HG03066 (cell line): ENCODE measurements around the gene VMP1.

Source experiments
- ATAC-seq: cut with Tn5 transposase; IDR thresholded peaks from one replicate; pipeline ENCODE4 v1.9.1; 2021; ENCODE audit warnings: low read depth; ENCODE audit not compliant: unreplicated experiment

The VMP1 gene

GRCh38 chr17:59707971-59708430 is 547 bp downstream of the VMP1 start:
- ATAC-seq, result no peak

GRCh38 chr17:59711936-59712335 is 4.5 kb downstream of the VMP1 start:
- ATAC-seq, result no peak

GRCh38 chr17:59712862-59713261 is 5.4 kb downstream of the VMP1 start:
- ATAC-seq, result no peak

- no peak for ATAC-seq
These were observed 6.8 kb downstream of the VMP1 start for GRCh38 chr17:59714255-59714654.

DNA sequence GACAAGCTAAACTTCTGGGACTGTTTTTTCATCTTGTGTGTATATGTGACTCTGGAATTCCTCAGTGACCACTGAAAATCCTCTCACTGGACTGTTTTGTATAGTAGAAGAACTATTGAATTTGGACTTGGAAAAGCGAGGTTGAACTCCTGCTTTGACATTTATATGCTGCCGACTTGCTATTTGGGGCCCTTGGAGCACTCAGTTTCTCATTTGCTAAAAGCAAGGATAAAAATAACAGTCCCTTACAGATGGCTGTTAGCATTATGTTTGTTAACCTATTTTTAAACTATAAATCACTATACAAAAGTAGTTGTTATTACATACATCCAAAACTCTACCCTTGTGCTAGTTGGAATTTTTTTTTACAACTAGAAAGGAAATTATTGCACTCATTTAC is 9.0 kb downstream of the VMP1 start:
- ATAC-seq, result no peak

- no peak for ATAC-seq
These were observed 12.1 kb downstream of the VMP1 start for GRCh38 chr17:59719526-59719925.

- no peak for ATAC-seq
These were observed 15.2 kb downstream of the VMP1 start for GRCh38 chr17:59722623-59723022.

- no peak for ATAC-seq
These were observed 15.6 kb downstream of the VMP1 start for GRCh38 chr17:59723041-59723440.

GRCh38 chr17:59723607-59724006 is 16.2 kb downstream of the VMP1 start:
- ATAC-seq, result no peak

GRCh38 chr17:59725691-59726090 is 18.2 kb downstream of the VMP1 start:
- ATAC-seq, result no peak

DNA sequence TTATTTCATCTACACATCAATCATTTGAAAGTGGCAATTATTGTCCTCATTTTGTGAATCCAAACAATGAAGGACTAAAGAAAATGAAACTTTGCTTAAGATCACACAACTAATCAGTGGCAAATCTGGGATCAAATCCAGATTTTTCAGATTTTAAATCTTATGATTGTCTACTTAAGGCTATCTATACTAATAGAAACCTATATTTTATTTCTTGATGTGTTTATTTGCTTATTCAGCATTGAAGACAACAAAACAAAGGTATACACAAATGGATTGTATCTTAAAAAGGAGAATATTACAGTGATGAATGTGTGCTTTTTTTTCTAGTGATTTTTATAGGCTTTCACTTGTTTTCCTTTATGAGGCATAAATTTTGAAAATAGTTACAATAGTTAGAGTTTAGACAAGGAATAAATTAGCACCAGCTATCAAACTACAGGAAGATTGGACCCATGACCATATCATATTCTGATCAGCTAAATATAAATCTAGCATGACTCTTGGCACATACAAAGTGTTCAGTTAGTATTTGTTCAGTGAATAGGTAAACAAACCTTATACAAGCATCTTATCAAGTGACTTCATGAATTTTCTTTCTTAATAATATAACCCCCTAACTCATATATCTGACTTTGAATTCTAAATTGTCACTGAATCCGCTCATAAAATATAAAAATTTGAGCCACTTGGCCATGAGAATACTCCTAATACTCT is 20.5 kb downstream of the VMP1 start:
- ATAC-seq, result no peak

DNA sequence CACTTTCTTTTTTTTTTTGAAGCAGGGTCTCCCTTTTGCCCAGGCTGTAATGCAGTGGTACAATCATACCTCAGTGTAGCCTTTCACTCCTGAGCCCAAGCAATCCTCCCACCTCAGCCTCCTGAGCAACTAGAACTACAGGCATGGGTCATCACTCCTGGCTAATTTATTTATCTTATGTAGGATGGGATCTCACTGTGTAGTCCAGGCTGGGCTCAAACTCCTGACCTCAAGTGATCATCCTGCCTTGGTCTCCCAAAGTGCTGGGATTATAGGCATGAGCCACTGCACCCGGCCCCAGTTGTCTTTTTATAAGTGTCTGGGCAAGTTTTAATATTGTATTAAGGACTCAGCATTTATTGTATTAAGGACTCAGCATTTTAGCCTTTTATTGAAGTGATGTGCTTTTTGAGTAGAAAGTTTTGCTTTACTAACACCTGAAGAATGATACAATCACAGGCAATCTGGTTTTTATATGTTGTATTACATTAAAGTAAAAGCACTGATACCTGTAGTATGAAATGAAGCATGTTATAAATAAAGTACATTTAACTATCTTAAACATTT is 22.9 kb downstream of the VMP1 start:
- no peak for ATAC-seq

DNA sequence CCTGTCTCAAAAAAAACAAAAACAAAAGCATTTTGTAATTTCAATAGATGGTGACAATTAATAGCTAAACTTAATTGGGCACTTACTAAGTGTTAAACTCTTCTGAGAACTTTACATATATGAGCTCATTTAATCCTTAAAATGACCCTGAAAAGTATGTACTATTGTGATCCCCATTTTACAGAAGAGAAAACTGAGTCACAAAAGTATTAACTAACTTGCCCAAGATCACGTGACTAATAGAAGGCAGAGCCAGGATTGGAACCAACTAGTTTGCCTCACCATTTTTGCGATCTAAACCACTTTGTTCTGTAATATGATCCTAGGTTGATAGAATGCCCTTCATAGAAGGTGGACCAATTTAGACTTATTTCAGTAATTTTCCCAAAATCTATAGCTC is 26.2 kb downstream of the VMP1 start:
- no peak for ATAC-seq

- no peak for ATAC-seq
These were observed 26.8 kb downstream of the VMP1 start for GRCh38 chr17:59734226-59734625.

DNA sequence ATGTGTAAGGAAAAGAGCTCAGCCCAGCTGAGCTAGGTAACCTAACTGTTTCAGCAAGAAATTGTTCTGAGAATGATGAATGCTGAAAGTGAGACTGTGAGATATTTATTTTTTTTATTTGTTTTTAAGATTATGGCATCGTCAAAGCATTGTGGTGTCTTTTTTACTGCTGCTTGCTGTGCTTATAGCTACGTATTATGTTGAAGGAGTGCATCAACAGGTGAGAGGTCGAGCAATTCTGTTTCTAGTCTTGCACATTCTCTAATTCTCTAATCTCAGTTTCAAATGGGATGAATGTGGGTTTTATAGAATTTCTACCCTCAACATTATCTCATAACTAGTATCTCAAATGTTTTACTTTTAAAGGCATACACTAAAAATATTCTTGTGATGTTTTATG is 29.9 kb downstream of the VMP1 start:
- no peak for ATAC-seq

- ATAC-seq, result no peak
These were observed 36.4 kb downstream of the VMP1 start for GRCh38 chr17:59743842-59744241.

DNA sequence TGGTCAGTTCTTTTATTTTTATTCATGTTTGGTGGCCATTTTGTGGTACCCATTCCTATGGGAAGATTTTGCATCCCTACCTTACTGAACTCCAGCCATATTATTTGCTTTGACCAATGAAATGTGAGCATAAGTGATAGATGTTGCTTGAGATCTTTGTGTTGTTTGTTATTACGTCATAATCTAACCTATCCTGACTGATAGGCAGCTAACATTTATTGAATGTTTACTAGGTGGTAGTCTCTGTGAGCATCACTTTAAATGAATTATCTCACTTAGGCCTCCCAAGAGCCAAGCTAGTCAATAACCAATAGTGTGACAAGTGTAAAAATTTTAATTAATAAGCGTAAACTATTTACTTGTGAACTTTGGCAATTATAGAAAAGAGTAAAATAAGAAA is 37.6 kb downstream of the VMP1 start:
- ATAC-seq, result no peak

DNA sequence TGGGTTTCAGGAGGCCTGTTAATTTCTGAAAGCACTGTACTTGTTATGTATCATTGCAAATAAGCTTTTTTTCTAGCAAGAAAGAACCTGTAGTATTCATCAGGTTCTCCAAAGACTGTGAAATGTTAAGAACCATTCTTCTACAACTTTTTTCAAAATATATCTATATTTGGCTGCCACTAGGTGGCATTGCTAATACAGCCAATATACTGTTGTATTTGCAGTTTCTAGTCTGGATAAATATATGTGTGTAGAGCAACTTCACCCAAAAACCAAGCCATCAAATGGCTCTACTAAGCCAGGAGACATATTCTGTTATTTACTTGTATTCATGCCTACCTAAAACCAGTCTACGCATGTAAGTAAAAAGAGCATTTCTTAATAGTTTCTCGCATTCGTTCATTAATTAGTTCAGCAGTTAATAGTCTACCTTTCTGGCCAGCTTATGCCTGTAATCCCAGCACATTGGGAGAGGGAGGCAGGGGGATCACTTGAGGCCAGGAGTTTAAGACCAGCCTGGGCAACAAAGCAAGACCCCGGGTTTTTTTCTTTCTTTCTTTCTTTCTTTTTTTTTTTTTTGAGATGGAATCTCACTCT is 39.5 kb downstream of the VMP1 start:
- ATAC-seq, result no peak

GRCh38 chr17:59748591-59748990 is 41.1 kb downstream of the VMP1 start:
- ATAC-seq, result no peak

DNA sequence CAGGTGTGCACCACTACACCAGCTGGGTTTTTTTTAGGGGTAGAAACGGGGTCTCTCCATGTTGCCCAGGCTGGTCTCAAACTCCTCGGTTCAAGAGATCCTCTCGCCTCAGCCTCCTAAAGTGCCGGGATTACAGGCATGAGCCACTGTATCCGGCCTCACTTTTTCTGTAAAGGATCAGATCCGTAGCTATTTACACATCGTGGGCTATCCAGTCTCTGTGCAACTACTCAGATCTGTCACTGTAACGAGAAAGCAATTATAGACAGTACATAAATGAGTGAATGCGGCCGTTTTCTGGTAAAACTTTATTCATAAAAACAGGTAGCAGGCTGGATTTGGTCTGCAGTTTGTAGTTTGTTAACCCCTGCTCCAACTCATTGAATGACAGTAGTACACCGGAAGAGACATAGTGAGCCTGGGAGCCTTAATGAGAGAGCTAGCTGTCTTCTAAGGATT is 44.5 kb downstream of the VMP1 start:
- no peak for ATAC-seq

GRCh38 chr17:59752446-59752845 is 45.0 kb downstream of the VMP1 start:
- ATAC-seq, result no peak

- peak; percentile 5 for ATAC-seq
These were observed 45.5 kb downstream of the VMP1 start for GRCh38 chr17:59752922-59753321.
